ENCODE results near the gene ZC3H10. TPM values are rescaled to one million over a fixed set of nuclear protein-coding genes. Genes with fewer than 3 reads are reported as not detected.

ZC3H10 gene
- total RNA-seq, 1 donor from 2014 or later = 4.5 TPM

DNA sequence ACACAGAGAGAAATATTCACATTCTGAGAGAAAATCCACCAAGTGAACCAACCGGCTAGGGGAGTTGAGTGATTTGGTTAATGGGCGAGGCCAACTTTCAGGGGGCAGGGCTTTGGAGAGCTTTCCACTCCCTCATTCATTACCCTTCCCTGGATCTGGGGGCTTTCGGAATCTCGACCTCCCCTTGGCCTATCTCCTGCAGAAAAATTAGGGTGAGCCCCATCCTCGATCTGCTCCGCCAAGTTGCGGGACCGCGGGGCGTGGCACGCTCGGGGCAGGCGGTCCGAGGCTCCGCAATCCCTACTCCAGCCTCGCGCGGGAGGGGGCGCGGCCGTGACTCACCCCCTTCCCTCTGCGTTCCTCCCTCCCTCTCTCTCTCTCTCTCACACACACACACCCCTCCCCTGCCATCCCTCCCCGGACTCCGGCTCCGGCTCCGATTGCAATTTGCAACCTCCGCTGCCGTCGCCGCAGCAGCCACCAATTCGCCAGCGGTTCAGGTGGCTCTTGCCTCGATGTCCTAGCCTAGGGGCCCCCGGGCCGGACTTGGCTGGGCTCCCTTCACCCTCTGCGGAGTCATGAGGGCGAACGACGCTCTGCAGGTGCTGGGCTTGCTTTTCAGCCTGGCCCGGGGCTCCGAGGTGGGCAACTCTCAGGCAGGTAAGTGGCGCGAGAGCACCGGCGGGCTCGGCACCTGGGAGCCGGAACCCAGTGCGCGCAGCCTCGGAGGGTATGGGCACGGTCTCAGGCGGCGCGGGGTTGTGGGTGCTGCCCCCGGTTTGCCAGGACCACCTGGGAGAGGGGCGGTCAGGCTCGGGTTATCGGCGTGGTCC lies 38.1 kb upstream of the ZC3H10 start, which contains the start of gene ERBB3:
TSS of gene ERBB3 (plus strand) at position 443 of the 833 bp plus-strand sequence. CDS start at position 579, 136 bp downstream.
- TF ChIP-seq CTCF (IDR thresholded peaks at IDR 0.05; ENCODE audit: insufficient read depth, low read length, severe bottlenecking) = no peak
- FAIRE-seq = no peak
- H3K27me3 ChIP-seq (ENCODE audit: control insufficient read depth, insufficient read depth, low read length) = no peaks in the 10 kb centered on the region
- peak; percentile 81 for DNase-seq (ENCODE audit: low read depth)
- H3K36me3 ChIP-seq (ENCODE audit: control insufficient read depth, insufficient read depth, low read length) = peaks cover 1% of the 10 kb centered on the region
- peak within 1 kb of the TSS; percentile 91 for H3K4me3 ChIP-seq (ENCODE audit: low read depth, low read length)

DNA sequence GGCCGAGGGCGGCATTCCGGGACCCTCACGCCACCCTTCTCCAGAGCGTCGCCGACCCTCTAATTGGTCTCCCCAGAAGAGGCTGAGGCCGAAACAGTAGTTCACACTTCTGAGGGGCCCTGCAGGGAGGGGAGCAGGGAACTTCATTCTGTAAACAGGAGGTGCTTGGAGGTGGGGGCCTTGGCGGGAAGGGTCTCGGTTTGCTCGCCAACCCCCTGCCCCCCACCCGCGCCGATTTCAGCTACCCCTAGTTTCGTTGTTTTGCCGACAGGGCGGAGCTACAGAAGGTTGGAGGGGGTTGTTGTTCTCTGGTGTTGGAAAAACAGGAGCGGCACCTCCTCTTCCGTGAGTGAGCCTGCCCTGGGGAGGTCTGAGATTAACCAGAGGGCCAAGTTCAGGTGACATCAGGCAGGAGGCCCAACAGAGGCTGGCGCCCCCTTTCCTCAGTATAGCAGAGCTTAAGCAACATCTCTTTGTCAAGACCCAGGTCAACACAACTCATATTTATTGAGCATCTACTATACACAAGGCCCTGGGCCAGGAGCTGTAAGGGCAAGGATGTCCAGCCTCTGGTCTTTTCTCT lies 37.4 kb upstream of the ZC3H10 start:
- no peak for TF ChIP-seq CTCF (IDR thresholded peaks at IDR 0.05; ENCODE audit: insufficient read depth, low read length, severe bottlenecking)
- peaks cover 3% of the 10 kb centered on the region for H3K36me3 ChIP-seq (ENCODE audit: control insufficient read depth, insufficient read depth, low read length)
- peak overlapping the region; percentile 91 for H3K4me3 ChIP-seq (ENCODE audit: low read depth, low read length)
- no peak for FAIRE-seq
- DNase-seq (ENCODE audit: low read depth) = peak; percentile 47
- H3K27me3 ChIP-seq (ENCODE audit: control insufficient read depth, insufficient read depth, low read length) = no peaks in the 10 kb centered on the region

- Histone ChIP-seq H3K27me3 (ENCODE audit: control insufficient read depth, insufficient read depth, low read length) (no peaks in the 10 kb centered on the region), H3K4me3 (ENCODE audit: low read depth, low read length) (peak overlapping the region; percentile 91), H3K36me3 (ENCODE audit: control insufficient read depth, insufficient read depth, low read length) (peaks cover 4% of the 10 kb centered on the region)
- no peak for DNase-seq (ENCODE audit: low read depth)
- FAIRE-seq = peak; percentile 50
- no peak for TF ChIP-seq CTCF (IDR thresholded peaks at IDR 0.05; ENCODE audit: insufficient read depth, low read length, severe bottlenecking)
Measured at GRCh38 chr12:56081393-56082347, 36.4 kb upstream of the ZC3H10 start.

- Histone ChIP-seq H3K4me3 (ENCODE audit: low read depth, low read length) (no peak overlapping the region), H3K27me3 (ENCODE audit: control insufficient read depth, insufficient read depth, low read length) (no peaks in the 10 kb centered on the region), H3K36me3 (ENCODE audit: control insufficient read depth, insufficient read depth, low read length) (peaks cover 4% of the 10 kb centered on the region)
- no peak for TF ChIP-seq CTCF (IDR thresholded peaks at IDR 0.05; ENCODE audit: insufficient read depth, low read length, severe bottlenecking)
- DNase-seq (ENCODE audit: low read depth) (no peak), FAIRE-seq (peak; percentile 18)
Measured at GRCh38 chr12:56082382-56082781, 35.7 kb upstream of the ZC3H10 start.

DNA sequence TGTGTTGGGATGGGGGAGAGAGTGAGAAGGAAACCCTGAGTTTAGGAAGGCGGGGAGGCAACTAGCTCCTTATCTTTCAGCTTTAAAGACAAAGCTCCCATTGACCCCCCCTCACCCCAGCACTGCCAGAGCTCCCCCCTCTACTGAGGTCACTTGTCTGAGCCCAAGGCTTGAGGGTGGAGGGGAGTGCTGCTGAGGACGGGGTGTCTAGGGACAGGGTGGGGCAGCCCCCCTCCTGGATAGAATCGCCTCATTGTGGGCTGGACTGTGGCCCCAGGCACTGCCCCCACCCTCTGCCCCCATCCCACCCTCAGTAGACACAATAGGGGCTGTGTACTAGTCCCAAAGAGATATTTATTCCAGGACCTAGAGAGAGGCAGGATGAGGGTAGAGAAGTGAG lies 35.1 kb upstream of the ZC3H10 start:
- no peak for TF ChIP-seq CTCF (IDR thresholded peaks at IDR 0.05; ENCODE audit: insufficient read depth, low read length, severe bottlenecking)
- no peak for FAIRE-seq
- Histone ChIP-seq H3K4me3 (ENCODE audit: low read depth, low read length) (no peak overlapping the region), H3K36me3 (ENCODE audit: control insufficient read depth, insufficient read depth, low read length) (peaks cover 9% of the 10 kb centered on the region), H3K27me3 (ENCODE audit: control insufficient read depth, insufficient read depth, low read length) (no peaks in the 10 kb centered on the region)
- no peak for DNase-seq (ENCODE audit: low read depth)

All from bronchial epithelial cell (primary cell).